IMR-90 (cell line): ENCODE results near the gene EEF1B2. TPM values are rescaled to one million over a fixed set of nuclear protein-coding genes. Genes with fewer than 3 reads are reported as not detected.
"Not testable (repeated sequence)": the region's sequence is repeated elsewhere in the genome, so short reads cannot be mapped to it uniquely, and the experiment has no call there.

Experiments
- ATAC-seq: fragments of 200-7000 bp; cut with Tn5 transposase; 2 replicates; pipeline ENCODE4 v1.9.1; 2020; ENCODE audit warnings: low read depth, mild to moderate bottlenecking, moderate library complexity
- BruUV-seq: library from RNA; stranded (reverse); fragments of 400-500 nt; replicated peaks from 2 replicates; lab custom pipeline; 2021; lab: Mats Ljungman, UMichigan
- CTCF ChIA-PET: fragments of 300-600 bp; formaldehyde crosslinking; extraction: SDS; loops from one replicate; lab custom pipeline; 2021; ENCODE audit warnings: antibody characterized with exemption; lab: Yijun Ruan, JAX
- POLR2A ChIA-PET: fragments of 300-600 bp; sonication (Branson Sonifier 250); formaldehyde crosslinking; loops from one replicate; lab custom pipeline; 2022; ENCODE audit warnings: antibody characterized with exemption; ENCODE audit not compliant: unreplicated experiment; lab: Charles Lee
- DNase-seq: peaks from one replicate; pipeline ENCODE4 v3.0.0; 2013
- H2AFZ ChIP-seq: replicated peaks from 2 replicates; pipeline ENCODE3; 2013; ENCODE audit warnings: low read length, mild to moderate bottlenecking; ENCODE audit not compliant: poor library complexity
- H2AK5ac ChIP-seq: 2 replicates; pipeline ENCODE4 v1.6.1; 2013; ENCODE audit warnings: low read depth, low read length, inconsistent platforms
- H2AK9ac ChIP-seq: replicated peaks from 2 replicates; pipeline ENCODE3; 2013; ENCODE audit warnings: mild to moderate bottlenecking, low read depth, low read length, moderate library complexity; ENCODE audit not compliant: poor library complexity
- H2BK120ac ChIP-seq: 2 replicates; pipeline ENCODE4 v1.6.1; 2013; ENCODE audit warnings: low read depth, low read length, inconsistent platforms
- H2BK15ac ChIP-seq: 3 replicates; pipeline ENCODE4 v1.6.1; 2013; ENCODE audit warnings: low read depth, low read length, inconsistent platforms
- H2BK20ac ChIP-seq: 2 replicates; pipeline ENCODE4 v1.6.1; 2013; ENCODE audit warnings: low read depth, mild to moderate bottlenecking, inconsistent platforms, low read length, moderate library complexity
- H2BK5ac ChIP-seq: 2 replicates; pipeline ENCODE4 v1.6.1; 2013; ENCODE audit warnings: mild to moderate bottlenecking, low read depth, low read length, inconsistent platforms; ENCODE audit not compliant: poor library complexity, severe bottlenecking
- H3K14ac ChIP-seq: replicated peaks from 2 replicates; pipeline ENCODE4 v1.6.1; 2013; ENCODE audit warnings: low read depth, low read length, inconsistent platforms
- H3K18ac ChIP-seq: 2 replicates; pipeline ENCODE4 v1.6.1; 2013; ENCODE audit warnings: low read depth, low read length, control low read depth
- H3K23ac ChIP-seq: 2 replicates; pipeline ENCODE4 v1.6.1; 2013; ENCODE audit warnings: low read depth, low read length, inconsistent platforms
- H3K27ac ChIP-seq: 2 replicates; pipeline ENCODE4 v1.5.1; 2013; ENCODE audit warnings: mild to moderate bottlenecking, control low read depth, low read length; ENCODE audit not compliant: insufficient read depth
- H3K27me3 ChIP-seq: 2 replicates; pipeline ENCODE4 v1.6.1; 2013; ENCODE audit warnings: low read length; ENCODE audit not compliant: control insufficient read depth, insufficient read depth
- H3K36me3 ChIP-seq: 2 replicates; pipeline ENCODE4 v1.6.1; 2013; ENCODE audit warnings: low read length, mixed read lengths; ENCODE audit not compliant: control insufficient read depth, insufficient read depth
- H3K4ac ChIP-seq: 2 replicates; pipeline ENCODE4 v1.6.1; 2013; ENCODE audit warnings: low read depth, low read length, inconsistent platforms
- H3K4me1 ChIP-seq: 2 replicates; pipeline ENCODE4 v1.6.1; 2013; ENCODE audit warnings: low read length, mixed read lengths; ENCODE audit not compliant: control insufficient read depth, insufficient read depth
- H3K4me2 ChIP-seq: 2 replicates; pipeline ENCODE4 v1.6.1; 2013; ENCODE audit warnings: low read depth, mild to moderate bottlenecking, control low read depth, low read length, moderate library complexity
- H3K4me3 ChIP-seq: 2 replicates; pipeline ENCODE4 v1.5.1; 2013; ENCODE audit warnings: low read depth, mild to moderate bottlenecking, control low read depth, low read length, moderate library complexity; ENCODE audit not compliant: insufficient read depth
- H3K56ac ChIP-seq: 2 replicates; pipeline ENCODE4 v1.6.1; 2013; ENCODE audit warnings: low read length, inconsistent platforms; ENCODE audit not compliant: insufficient read depth; ENCODE audit errors: extremely low read depth
- H3K79me1 ChIP-seq, 2 experiments: 2 replicates each; pipeline ENCODE4 v1.6.1; 2013; ENCODE audit warnings: low read length in 2 of 2, inconsistent platforms in 1 of 2, low read depth in 1 of 2
- H3K9ac ChIP-seq: 2 replicates; pipeline ENCODE4 v1.6.1; 2013; ENCODE audit warnings: low read depth, low read length, control low read depth
- H3K9me1 ChIP-seq: 2 replicates; pipeline ENCODE4 v1.6.1; 2013; ENCODE audit warnings: low read length, inconsistent platforms; ENCODE audit not compliant: insufficient read depth
- H3K9me3 ChIP-seq: 2 replicates; pipeline ENCODE4 v1.6.1; 2013; ENCODE audit warnings: low read length; ENCODE audit not compliant: control insufficient read depth, insufficient read depth
- H4K20me1 ChIP-seq: 2 replicates; pipeline ENCODE4 v1.6.1; 2013; ENCODE audit warnings: low read length, inconsistent platforms; ENCODE audit not compliant: insufficient read depth
- H4K5ac ChIP-seq: 2 replicates; pipeline ENCODE4 v1.6.1; 2013; ENCODE audit warnings: mild to moderate bottlenecking, low read depth, low read length, control low read depth
- H4K8ac ChIP-seq, 2 experiments: 2 replicates each; pipeline ENCODE4 v1.6.1; 2013; ENCODE audit warnings: low read depth in 2 of 2, low read length in 2 of 2, control low read depth in 1 of 2, inconsistent platforms in 1 of 2
- H4K91ac ChIP-seq: 2 replicates; pipeline ENCODE4 v1.6.1; 2013; ENCODE audit warnings: low read depth, low read length, inconsistent platforms; ENCODE audit not compliant: insufficient read depth
- FOS ChIP-seq: fragments of 150-350 bp; IDR thresholded peaks from 2 replicates; pipeline ENCODE4 v1.6.1; 2016; ENCODE audit warnings: low read depth, low read length
- MAFK ChIP-seq: IDR thresholded peaks from 2 replicates; pipeline ENCODE4 v1.6.1; 2012; ENCODE audit warnings: low read depth, low read length, improper control_type of control experiment
- MAZ ChIP-seq: IDR thresholded peaks from 2 replicates; pipeline ENCODE4 v1.6.1; 2012; ENCODE audit warnings: low read depth, mild to moderate bottlenecking, low read length, improper control_type of control experiment, moderate library complexity, borderline replicate concordance
- WGBS, 2 experiments: methylation state at CpG; one replicate each; pipeline versions ENCODE4 v1.1.5 to v1.1.7; 2013; ENCODE audit warnings: missing lambda C conversion rate in 2 of 2; ENCODE audit not compliant: insufficient read length in 1 of 2; ENCODE audit errors: extremely low coverage in 2 of 2; 5-methylcytosine and 5-hydroxymethylcytosine counted together
- dilution Hi-C: fragments of 300-500 bp; cut with HindIII; formaldehyde crosslinking; loops from one replicate; pipeline ENCODE4 v1.14.3; 2018; ENCODE audit warnings: low sequenced_read_pairs; ENCODE audit not compliant: unreplicated experiment
- in situ Hi-C: fragments of 300-500 bp; cut with MboI; formaldehyde crosslinking; loops from 3 replicates; pipeline ENCODE4 v1.14.3; 2019; ENCODE audit warnings: low sequenced_read_pairs, inconsistent platforms, mixed read lengths
- intact Hi-C: fragments of 100-400 bp; cut with micrococcal nuclease; formaldehyde crosslinking; loops from 2 replicates; pipeline ENCODE4 v1.10.0; 2022
- polyA plus RNA-seq, 3 experiments: library from polyadenylated mRNA; depleted of rRNA; stranded (reverse); fragments of >200 nt; gene quantifications; 2 replicates each; pipeline ENCODE4 v1.2.3, GENCODE V29; 2012; ENCODE audit warnings: low replicate concordance in 1 of 3
- total RNA-seq: library from RNA; depleted of rRNA; stranded (reverse); fragments of >200 nt; gene quantifications from 2 replicates; pipeline ENCODE4 v1.2.3, GENCODE V29; 2012

EEF1B2 gene
- total and polyA plus RNA-seq, 2 of the 4 experiments (the other 2 are of a cell fraction): 574 to 751 TPM

DNA sequence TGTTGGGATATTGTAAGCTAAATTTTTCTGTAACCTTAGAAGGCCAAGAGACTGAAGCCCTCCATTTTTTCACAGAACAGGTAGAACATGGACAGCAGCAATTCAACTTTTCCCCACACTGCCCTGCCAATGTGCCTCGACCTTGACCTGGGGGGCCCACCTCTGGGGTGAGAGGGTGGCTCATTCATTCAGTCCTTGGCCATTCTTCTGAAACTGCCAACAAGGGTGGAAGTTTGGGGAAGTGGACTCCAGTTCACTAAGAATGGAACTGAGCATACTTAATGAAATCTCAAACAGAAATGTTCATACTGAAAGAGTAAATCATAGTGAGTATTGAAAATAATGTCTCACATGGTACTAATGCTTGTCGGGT is 1.1 kb downstream of the EEF1B2 start:
- ChIA-PET POLR2A (interaction anchor here (0.7 kb wide), 1 partner anchor 108 kb away, joined by 3 read pairs; no protein-coding TSS in a partner anchor), CTCF (no interaction called here)
- no peak overlapping the region for H3K27ac ChIP-seq

DNA sequence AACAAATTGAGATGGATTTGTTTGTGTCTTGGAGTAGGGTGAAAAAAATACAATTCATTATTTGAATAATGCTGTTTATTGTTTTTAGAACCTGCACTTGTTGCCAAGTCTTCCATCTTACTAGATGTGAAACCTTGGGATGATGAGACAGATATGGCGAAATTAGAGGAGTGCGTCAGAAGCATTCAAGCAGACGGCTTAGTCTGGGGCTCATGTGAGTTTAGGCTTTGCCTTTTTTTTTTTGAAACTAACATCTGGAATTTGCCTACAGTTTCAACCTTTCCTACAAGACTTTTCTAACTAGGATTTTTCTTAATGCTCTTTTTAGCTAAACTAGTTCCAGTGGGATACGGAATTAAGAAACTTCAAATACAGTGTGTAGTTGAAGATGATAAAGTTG is 2.7 kb downstream of the EEF1B2 start:
- CTCF ChIA-PET, H3K27ac ChIP-seq, H2BK5ac ChIP-seq, dilution Hi-C loops, H2BK120ac ChIP-seq, H4K20me1 ChIP-seq, BruUV-seq, H2AK5ac ChIP-seq, H4K8ac ChIP-seq, H2AK9ac ChIP-seq, ATAC-seq, H4K91ac ChIP-seq, intact Hi-C loops, H3K18ac ChIP-seq, H3K4ac ChIP-seq, H3K14ac ChIP-seq, H3K9ac ChIP-seq, H2AFZ ChIP-seq, H2BK15ac ChIP-seq, H3K9me3 ChIP-seq, H3K4me1 ChIP-seq, H3K4me3 ChIP-seq, POLR2A ChIA-PET, H3K4me2 ChIP-seq, H3K23ac ChIP-seq, H3K9me1 ChIP-seq, H4K5ac ChIP-seq, H3K56ac ChIP-seq, H2BK20ac ChIP-seq, H3K27me3 ChIP-seq: not testable (repeated sequence)
- in situ Hi-C loops: loop anchor here (10.0 kb wide), 1 partner anchor 102 kb away; no protein-coding TSS in a partner anchor
- Histone ChIP-seq H3K79me1 (peaks cover 18 to 51% of the 10 kb centered on the region in 2 experiments), H3K36me3 (peaks cover 18% of the 10 kb centered on the region)
- peak; percentile 9 for DNase-seq
- no CpG with 5 or more reads among the region's 4 CpGs for WGBS, 2 experiments

More for the DNA sequence above, 1.1 kb downstream of the EEF1B2 start:
- in situ Hi-C loops (loop anchor here (10.0 kb wide), 1 partner anchor 104 kb away; no protein-coding TSS in a partner anchor), dilution Hi-C loops (no loop called here), intact Hi-C loops (no loop called here)
- Histone ChIP-seq H3K56ac (peak overlapping the region; percentile 81; the same call in 1 of the 2 replicates), H3K9me1 (no peaks in the 10 kb centered on the region), H4K91ac (no peak overlapping the region), H3K79me1 (peaks cover 18 to 49% of the 10 kb centered on the region in 2 experiments), H3K14ac (peak overlapping the region; percentile 99; the same call in 1 of the 2 replicates), H2BK5ac (no peak overlapping the region), H3K4me1 (peaks cover 2% of the 10 kb centered on the region), H3K4ac (peak overlapping the region; percentile 97; the same call in 1 of the 2 replicates), H2BK15ac (no peak overlapping the region), H2AFZ (no peak overlapping the region), H3K4me3 (peak overlapping the region; percentile 60), H4K20me1 (peaks cover 9% of the 10 kb centered on the region; the same call in 1 of the 2 replicates), H3K36me3 (peaks cover 17% of the 10 kb centered on the region), H3K23ac (peak overlapping the region; percentile 99; the same call in 1 of the 2 replicates), H3K9ac (peak overlapping the region; percentile 74), H3K9me3 (no peaks in the 10 kb centered on the region), H3K27me3 (no peaks in the 10 kb centered on the region), H4K5ac (no peak overlapping the region), H4K8ac (peak overlapping the region in 1 of 2 experiments; percentile 95; a peak in 1 of 4 replicates), H2AK5ac (no peak overlapping the region), H2BK20ac (no peak overlapping the region), H2BK120ac (no peak overlapping the region), H2AK9ac (no peak overlapping the region), H3K4me2 (peak overlapping the region; percentile 80), H3K18ac (no peak overlapping the region)
- ATAC-seq: no peak
- 100% methylated on average over 1 of the region's 2 CpGs; no CpG with 5 or more reads in 1 of the 2 experiments for WGBS, 2 experiments
- no peak for DNase-seq
- BruUV-seq: no TSS peak
- TF ChIP-seq MAFK (no peak), MAZ (no peak), FOS (no peak)
